ENCODE data around the gene EPB41L1. TPM values are rescaled to one million over a fixed set of nuclear protein-coding genes. Genes with fewer than 3 reads are reported as not detected.
A peak's percentile ranks its signal among the peaks of the same experiment; 100 is the strongest.

The EPB41L1 gene
- total and polyA plus RNA-seq, 2 experiments from 2014 or later = 17.0 to 19.2 TPM

DNA sequence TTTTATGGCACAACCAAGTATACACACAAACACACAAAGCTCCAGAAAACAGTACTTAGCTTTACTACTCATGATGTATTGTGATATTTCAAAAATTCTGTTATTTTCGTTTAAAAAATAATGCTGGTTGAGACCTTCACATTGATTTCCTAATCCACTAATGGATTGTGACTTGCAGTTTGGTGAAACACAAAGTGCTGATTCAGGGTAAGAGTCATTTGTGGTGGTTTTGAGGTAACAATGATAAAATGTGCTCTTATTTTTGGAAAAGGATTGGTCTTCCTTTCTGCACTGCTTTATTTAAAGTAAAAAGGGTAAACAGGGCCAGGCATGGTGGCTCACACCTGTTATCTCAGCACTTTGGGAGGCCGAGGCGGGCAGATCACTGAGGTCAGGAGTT, 83.6 kb downstream of the EPB41L1 start:
- no peaks in the 10 kb centered on the region for H3K9me2 ChIP-seq (ENCODE audit: insufficient read depth)
- 0 out of 2 replicates have a peak, but pooled peaks cover 8% of the 10 kb centered on the region for H3K4me1 ChIP-seq (ENCODE audit: insufficient read depth)
- no peak overlapping the region for H3K4me3 ChIP-seq
- H3K79me2 ChIP-seq (ENCODE audit: insufficient read depth) = peaks cover 74% of the 10 kb centered on the region
- no peaks in the 10 kb centered on the region for H3K27me3 ChIP-seq (replicated peaks; ENCODE audit: insufficient read depth)
- in situ Hi-C loops (cut with MboI) = no loop called here
- no peaks in the 10 kb centered on the region for H4K20me1 ChIP-seq (ENCODE audit: insufficient read depth)
- H3K4me2 ChIP-seq (ENCODE audit: unreplicated experiment) = no peak overlapping the region
- H3K36me3 ChIP-seq (ENCODE audit: low read depth) = peaks cover 9% of the 10 kb centered on the region; the same call in 1 of the 2 replicates
- H3K9me3 ChIP-seq (ENCODE audit: low read depth) = no peaks in the 10 kb centered on the region
- TF ChIP-seq EZH2phosphoT487 (IDR thresholded peaks at IDR 0.05; ENCODE audit: insufficient read depth, low read depth) (no peak), EZH2 (IDR thresholded peaks at IDR 0.05; ENCODE audit: insufficient read depth, poor library complexity, severe bottlenecking) (no peak)
- WGBS, 2 experiments (ENCODE audit: low coverage in 1 of 2, low lambda C conversion rate in 2 of 2, missing lambda C conversion rate in 2 of 2) = 81 to 86% methylated on average over 3 of the region's 3 CpGs
- DNase-seq = peak; percentile 23
- 0 out of 2 replicates have a peak overlapping the region, but pooled peaks have one; percentile 0 for H3K9ac ChIP-seq
- H3K27ac ChIP-seq = no peak overlapping the region
- no peak overlapping the region for H2AFZ ChIP-seq
- no peaks in the 10 kb centered on the region for H3F3A ChIP-seq (ENCODE audit: insufficient read depth)

DNA sequence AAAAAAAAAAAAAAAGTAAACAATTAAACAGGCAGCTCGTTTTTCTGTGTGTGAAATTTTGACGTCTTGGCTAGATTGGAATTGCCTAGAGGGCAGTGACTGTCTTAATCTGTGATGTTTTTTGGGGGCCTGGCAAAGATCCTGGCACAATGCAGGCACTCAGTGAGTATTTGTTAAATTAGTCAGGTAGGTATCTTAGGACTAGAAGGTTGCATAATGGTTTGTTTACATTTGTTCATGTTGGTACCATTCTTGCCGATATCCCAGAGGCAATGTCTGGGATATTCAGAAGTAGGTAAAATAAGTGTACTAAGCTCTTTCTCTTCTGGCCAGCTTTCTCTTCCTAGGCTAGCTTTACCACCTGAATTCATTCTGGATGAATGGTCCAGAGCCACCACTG, 84.2 kb downstream of the EPB41L1 start:
- TF ChIP-seq EZH2phosphoT487 (IDR thresholded peaks at IDR 0.05; ENCODE audit: insufficient read depth, low read depth) (no peak), EZH2 (IDR thresholded peaks at IDR 0.05; ENCODE audit: insufficient read depth, poor library complexity, severe bottlenecking) (no peak)
- Histone ChIP-seq H3K9ac (no peak overlapping the region), H3K9me3 (ENCODE audit: low read depth) (no peaks in the 10 kb centered on the region), H3K36me3 (ENCODE audit: low read depth) (peaks cover 15% of the 10 kb centered on the region; the same call in 1 of the 2 replicates), H3F3A (ENCODE audit: insufficient read depth) (no peaks in the 10 kb centered on the region), H3K27ac (no peak overlapping the region), H3K79me2 (ENCODE audit: insufficient read depth) (peaks cover 80% of the 10 kb centered on the region), H3K9me2 (ENCODE audit: insufficient read depth) (no peaks in the 10 kb centered on the region), H3K27me3 (replicated peaks; ENCODE audit: insufficient read depth) (no peaks in the 10 kb centered on the region), H3K4me2 (ENCODE audit: unreplicated experiment) (no peak overlapping the region), H2AFZ (no peak overlapping the region), H3K4me3 (no peak overlapping the region), H4K20me1 (ENCODE audit: insufficient read depth) (no peaks in the 10 kb centered on the region), H3K4me1 (ENCODE audit: insufficient read depth) (0 out of 2 replicates have a peak, but pooled peaks cover 8% of the 10 kb centered on the region)
- no peak for DNase-seq
- in situ Hi-C loops (cut with MboI) = no loop called here
- WGBS, 2 experiments (ENCODE audit: low coverage in 1 of 2, low lambda C conversion rate in 2 of 2, missing lambda C conversion rate in 2 of 2) = 59 to 79% methylated on average over 3 of the region's 3 CpGs

DNA sequence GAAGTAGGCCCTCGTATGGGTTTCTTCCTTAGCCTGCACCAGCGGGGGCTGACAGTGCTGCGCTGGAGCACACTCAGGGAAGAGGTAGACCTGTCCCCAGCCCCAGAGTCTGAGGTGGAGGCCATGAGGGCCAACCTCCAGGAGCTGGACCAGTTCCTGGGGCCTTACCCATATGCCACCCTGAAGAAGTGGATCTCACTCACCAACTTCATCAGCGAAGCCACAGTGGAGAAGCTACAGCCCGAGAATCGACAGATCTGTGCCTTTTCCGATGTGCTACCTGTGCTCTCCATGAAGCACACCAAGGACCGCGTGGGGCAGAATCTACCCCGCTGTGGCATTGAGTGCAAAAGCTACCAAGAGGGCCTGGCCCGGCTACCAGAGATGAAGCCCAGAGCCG, 85.5 kb downstream of the EPB41L1 start:
- no peaks in the 10 kb centered on the region for H3K27me3 ChIP-seq (replicated peaks; ENCODE audit: insufficient read depth)
- TF ChIP-seq EZH2phosphoT487 (IDR thresholded peaks at IDR 0.05; ENCODE audit: insufficient read depth, low read depth) (no peak), EZH2 (IDR thresholded peaks at IDR 0.05; ENCODE audit: insufficient read depth, poor library complexity, severe bottlenecking) (no peak)
- no peak overlapping the region for H3K4me3 ChIP-seq
- H3F3A ChIP-seq (ENCODE audit: insufficient read depth) = no peaks in the 10 kb centered on the region
- no peak overlapping the region for H3K4me2 ChIP-seq (ENCODE audit: unreplicated experiment)
- H3K9me2 ChIP-seq (ENCODE audit: insufficient read depth) = no peaks in the 10 kb centered on the region
- 96 to 99% methylated on average over 12 of the region's 12 CpGs for WGBS, 2 experiments (ENCODE audit: low coverage in 1 of 2, low lambda C conversion rate in 2 of 2, missing lambda C conversion rate in 2 of 2)
- H3K4me1 ChIP-seq (ENCODE audit: insufficient read depth) = 0 out of 2 replicates have a peak, but pooled peaks cover 8% of the 10 kb centered on the region
- DNase-seq = no peak
- H3K36me3 ChIP-seq (ENCODE audit: low read depth) = peaks cover 27% of the 10 kb centered on the region; the same call in 1 of the 2 replicates
- H2AFZ ChIP-seq = no peak overlapping the region
- no peak overlapping the region for H3K27ac ChIP-seq
- peaks cover 91% of the 10 kb centered on the region for H3K79me2 ChIP-seq (ENCODE audit: insufficient read depth)
- in situ Hi-C loops (cut with MboI) = no loop called here
- H3K9ac ChIP-seq = no peak overlapping the region
- no peaks in the 10 kb centered on the region for H4K20me1 ChIP-seq (ENCODE audit: insufficient read depth)
- H3K9me3 ChIP-seq (ENCODE audit: low read depth) = no peaks in the 10 kb centered on the region

DNA sequence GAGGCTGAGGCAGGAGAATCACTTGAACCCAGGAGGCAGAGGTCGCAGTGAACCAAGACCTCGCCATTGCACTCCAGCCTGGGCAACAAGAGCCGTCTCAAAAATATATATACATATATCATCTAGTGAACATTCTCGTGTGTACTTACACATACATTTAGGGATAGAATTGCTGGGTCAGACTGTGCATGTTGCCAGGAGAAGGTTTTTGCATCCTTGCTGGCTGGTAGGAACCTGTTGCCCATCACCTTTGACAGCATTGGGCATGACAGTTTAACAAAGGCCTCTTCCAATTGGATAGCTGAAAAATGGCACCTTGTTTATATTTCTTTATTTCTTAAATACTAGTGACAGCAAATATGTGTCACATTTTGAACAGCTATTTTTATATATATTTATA, 87.1 kb downstream of the EPB41L1 start:
- Histone ChIP-seq H2AFZ (no peak overlapping the region), H4K20me1 (ENCODE audit: insufficient read depth) (no peaks in the 10 kb centered on the region), H3K27me3 (replicated peaks; ENCODE audit: insufficient read depth) (no peaks in the 10 kb centered on the region), H3K9me3 (ENCODE audit: low read depth) (no peaks in the 10 kb centered on the region), H3K27ac (no peak overlapping the region), H3K79me2 (ENCODE audit: insufficient read depth) (peaks cover 91% of the 10 kb centered on the region), H3K4me2 (ENCODE audit: unreplicated experiment) (no peak overlapping the region), H3K4me3 (no peak overlapping the region), H3K9ac (no peak overlapping the region), H3K4me1 (ENCODE audit: insufficient read depth) (0 out of 2 replicates have a peak, but pooled peaks cover 8% of the 10 kb centered on the region), H3F3A (ENCODE audit: insufficient read depth) (no peaks in the 10 kb centered on the region), H3K36me3 (ENCODE audit: low read depth) (peaks cover 38% of the 10 kb centered on the region; the same call in 1 of the 2 replicates), H3K9me2 (ENCODE audit: insufficient read depth) (no peaks in the 10 kb centered on the region)
- no peak for DNase-seq
- in situ Hi-C loops (cut with MboI) = no loop called here
- WGBS, 2 experiments (ENCODE audit: low coverage in 1 of 2, low lambda C conversion rate in 2 of 2, missing lambda C conversion rate in 2 of 2) = 99% methylated on average over 4 of the region's 4 CpGs
- TF ChIP-seq EZH2phosphoT487 (IDR thresholded peaks at IDR 0.05; ENCODE audit: insufficient read depth, low read depth) = no peak
- no peak for TF ChIP-seq EZH2 (IDR thresholded peaks at IDR 0.05; ENCODE audit: insufficient read depth, poor library complexity, severe bottlenecking)
